H1 (cell line): ENCODE measurements around the gene ADAMTS8. TPM values are rescaled to one million over a fixed set of nuclear protein-coding genes. Genes with fewer than 3 reads are reported as not detected.

Source experiments
- BACH1 ChIP-seq: IDR thresholded peaks from 2 replicates; pipeline ENCODE4 v1.6.1; 2012; ENCODE audit warnings: low read length, improper control_type of control experiment
- BRCA1 ChIP-seq: IDR thresholded peaks from 2 replicates; pipeline ENCODE4 v1.6.1; 2012; ENCODE audit warnings: low read depth, low read length, improper control_type of control experiment
- CBX5 ChIP-seq: fragments of 300-800, 300-1000 bp; sonication (generic); IDR thresholded peaks from 2 replicates; pipeline ENCODE4 v1.7.1; 2016; ENCODE audit warnings: antibody characterized with exemption, low read length, low read depth
- CHD1 ChIP-seq: IDR thresholded peaks from 2 replicates; pipeline ENCODE4 v1.6.1; 2012; ENCODE audit warnings: low read depth, low read length, improper control_type of control experiment
- CHD2 ChIP-seq: IDR thresholded peaks from 2 replicates; pipeline ENCODE4 v1.6.1; 2012; ENCODE audit warnings: low read length, improper control_type of control experiment
- EGR1 ChIP-seq: IDR thresholded peaks from 2 replicates; pipeline ENCODE4 v1.6.1; 2011; ENCODE audit warnings: low read depth, low read length, borderline replicate concordance
- EZH2 ChIP-seq: fragments of 200-600 bp; sonication (generic); IDR thresholded peaks from 2 replicates; pipeline ENCODE4 v1.7.1; 2012; ENCODE audit warnings: low read depth, mild to moderate bottlenecking, moderate library complexity, low read length, inconsistent platforms; ENCODE audit not compliant: severe bottlenecking
- HDAC2 ChIP-seq, 2 experiments: fragments of 300-600 bp in 1 of 2; sonication (generic) in 1 of 2; IDR thresholded peaks; 2 replicates each; pipeline ENCODE4 v1.6.1; 2011 to 2012; ENCODE audit warnings: low read depth in 2 of 2, low read length in 2 of 2, mild to moderate bottlenecking in 2 of 2, moderate library complexity in 2 of 2, borderline replicate concordance in 1 of 2, inconsistent platforms in 1 of 2
- HDAC6 ChIP-seq: IDR thresholded peaks from one replicate; pipeline ENCODE4 v1.7.1; 2012; ENCODE audit warnings: low read depth, mild to moderate bottlenecking, inconsistent platforms, low read length, moderate library complexity
- JUN ChIP-seq: IDR thresholded peaks from 2 replicates; pipeline ENCODE4 v1.6.1; 2011; ENCODE audit warnings: low read depth, mild to moderate bottlenecking, improper control_type of control experiment, low read length
- JUND ChIP-seq: IDR thresholded peaks from 2 replicates; pipeline ENCODE4 v1.6.1; 2011; ENCODE audit warnings: mild to moderate bottlenecking, improper control_type of control experiment, low read length
- KDM4A ChIP-seq: IDR thresholded peaks from one replicate; pipeline ENCODE4 v1.7.1; 2012; ENCODE audit warnings: low read depth, mild to moderate bottlenecking, moderate library complexity, low read length, inconsistent platforms; ENCODE audit not compliant: severe bottlenecking
- KDM5A ChIP-seq: fragments of 200-600 bp; IDR thresholded peaks from 2 replicates; pipeline ENCODE4 v1.7.1; 2012; ENCODE audit warnings: mild to moderate bottlenecking, low read length, inconsistent platforms, mixed read lengths
- NANOG ChIP-seq: IDR thresholded peaks from 2 replicates; pipeline ENCODE4 v1.6.1; 2011; ENCODE audit warnings: low read length, low read depth, mild to moderate bottlenecking, inconsistent platforms; ENCODE audit not compliant: insufficient read depth, poor library complexity, severe bottlenecking
- PHF8 ChIP-seq: fragments of 200-600 bp; sonication (generic); conservative IDR thresholded peaks from 2 replicates; pipeline ENCODE4 v1.7.1; 2012; ENCODE audit warnings: low read depth, mild to moderate bottlenecking, inconsistent platforms, low read length, moderate library complexity
- POLR2A ChIP-seq, 2 experiments: IDR thresholded peaks; 1 replicate in 1 of 2; 2 replicates in 1 of 2; pipeline ENCODE4 v1.6.1; 2011; ENCODE audit warnings: low read depth in 2 of 2, low read length in 2 of 2, mild to moderate bottlenecking in 2 of 2; ENCODE audit errors: control extremely low read depth in 1 of 2
- RBBP5 ChIP-seq: IDR thresholded peaks from 2 replicates; pipeline ENCODE4 v1.7.1; 2012; ENCODE audit warnings: low read depth, mild to moderate bottlenecking, inconsistent platforms, low read length, moderate library complexity, borderline replicate concordance
- SIRT6 ChIP-seq: IDR thresholded peaks from one replicate; pipeline ENCODE4 v1.7.1; 2012; ENCODE audit warnings: low read length, inconsistent platforms
- SP1 ChIP-seq: IDR thresholded peaks from 2 replicates; pipeline ENCODE4 v1.6.1; 2011; ENCODE audit warnings: low read depth, low read length
- TBP ChIP-seq: IDR thresholded peaks from 2 replicates; pipeline ENCODE4 v1.6.1; 2011; ENCODE audit warnings: low read depth, low read length, improper control_type of control experiment
- TCF12 ChIP-seq: IDR thresholded peaks from 2 replicates; pipeline ENCODE4 v1.6.1; 2011; ENCODE audit warnings: low read depth, mild to moderate bottlenecking, low read length
- YY1 ChIP-seq: IDR thresholded peaks from 2 replicates; pipeline ENCODE4 v1.6.1; 2011; ENCODE audit warnings: low read depth, mild to moderate bottlenecking, low read length
- polyA plus RNA-seq, 7 experiments: library from polyadenylated mRNA; depleted of rRNA in 3 of 7; stranded (reverse) in 5 of 7; unstranded in 2 of 7; fragments of >200 nt in 5 of 7; fragments of 200-250 nt in 2 of 7; gene quantifications; 1 replicate in 5 of 7; 2 replicates in 1 of 7; 4 replicates in 1 of 7; pipeline versions ENCODE4 v1.2.1 to v1.2.3, GENCODE V29; 2011 to 2013; ENCODE audit warnings: missing spikeins in 2 of 7, mixed read lengths in 2 of 7
- total RNA-seq: library from RNA; stranded (reverse); fragmentation: NEBNext Ultra II Directional; extraction: Animal tissue kit (Norgen Biotek cat#: 25700); gene quantifications from 2 replicates; pipeline ENCODE4 v1.2.1, GENCODE V29; 2021
- TF ChIP-seq, protein P1 (sequence below), 3 experiments: IDR thresholded peaks; 1 replicate in 2 of 3; 2 replicates in 1 of 3; pipeline versions ENCODE4 v1.5.1 to v1.6.1; 2011; ENCODE audit warnings: low read length in 3 of 3, mild to moderate bottlenecking in 3 of 3, inconsistent platforms in 2 of 3, low read depth in 1 of 3, moderate library complexity in 1 of 3; ENCODE audit not compliant: insufficient read depth in 1 of 3; ENCODE audit errors: control extremely low read depth in 1 of 3

ADAMTS8 gene
- total and polyA plus RNA-seq, 2 of the 8 experiments (the other 6 are each of a cell fraction or from before 2014, with no cell fraction given) = 9.3 to 16.6 TPM

DNA sequence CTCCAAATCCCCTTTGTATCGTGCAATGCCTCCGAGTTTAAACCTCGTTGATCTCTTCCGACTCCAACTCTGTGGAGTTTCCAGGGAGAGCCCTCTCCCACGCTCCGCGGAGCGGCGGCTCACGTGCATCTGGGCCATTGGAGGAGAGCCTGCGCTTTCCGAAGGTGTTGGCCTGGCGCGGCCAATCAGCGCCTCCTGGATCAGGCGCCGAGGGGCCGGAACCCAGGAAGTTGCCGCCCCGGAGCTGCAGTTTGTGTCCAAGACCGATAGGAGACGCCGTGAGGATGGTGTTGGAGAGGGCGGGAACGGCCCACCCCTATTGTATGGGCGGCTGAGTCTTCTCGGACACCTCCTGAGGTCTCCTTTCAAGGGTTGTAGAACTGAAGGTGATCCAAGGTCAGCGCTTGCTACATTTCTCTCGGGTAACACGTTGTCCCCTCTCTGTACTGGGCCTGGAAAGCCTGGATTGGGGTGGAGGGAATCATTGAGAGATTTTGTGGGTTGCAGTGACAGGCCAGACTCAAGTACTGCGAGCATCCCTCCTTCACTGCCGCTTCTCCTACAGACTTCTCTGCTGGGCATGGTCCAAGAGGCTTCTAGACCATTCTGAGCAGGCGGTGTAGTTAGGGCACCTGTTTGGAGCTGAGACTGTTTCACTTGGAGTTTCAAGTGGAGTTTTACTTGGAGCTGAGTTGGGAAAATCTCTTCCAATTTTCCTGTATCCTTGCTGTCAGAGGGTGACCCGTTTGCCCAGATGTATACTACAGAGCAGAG lies 21.8 kb upstream of the ADAMTS8 start (continued):
- TF ChIP-seq, protein P1, sequence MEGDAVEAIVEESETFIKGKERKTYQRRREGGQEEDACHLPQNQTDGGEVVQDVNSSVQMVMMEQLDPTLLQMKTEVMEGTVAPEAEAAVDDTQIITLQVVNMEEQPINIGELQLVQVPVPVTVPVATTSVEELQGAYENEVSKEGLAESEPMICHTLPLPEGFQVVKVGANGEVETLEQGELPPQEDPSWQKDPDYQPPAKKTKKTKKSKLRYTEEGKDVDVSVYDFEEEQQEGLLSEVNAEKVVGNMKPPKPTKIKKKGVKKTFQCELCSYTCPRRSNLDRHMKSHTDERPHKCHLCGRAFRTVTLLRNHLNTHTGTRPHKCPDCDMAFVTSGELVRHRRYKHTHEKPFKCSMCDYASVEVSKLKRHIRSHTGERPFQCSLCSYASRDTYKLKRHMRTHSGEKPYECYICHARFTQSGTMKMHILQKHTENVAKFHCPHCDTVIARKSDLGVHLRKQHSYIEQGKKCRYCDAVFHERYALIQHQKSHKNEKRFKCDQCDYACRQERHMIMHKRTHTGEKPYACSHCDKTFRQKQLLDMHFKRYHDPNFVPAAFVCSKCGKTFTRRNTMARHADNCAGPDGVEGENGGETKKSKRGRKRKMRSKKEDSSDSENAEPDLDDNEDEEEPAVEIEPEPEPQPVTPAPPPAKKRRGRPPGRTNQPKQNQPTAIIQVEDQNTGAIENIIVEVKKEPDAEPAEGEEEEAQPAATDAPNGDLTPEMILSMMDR (IDR thresholded peaks at IDR 0.05; ENCODE audit: control extremely low read depth in 1 of 3, insufficient read depth in 1 of 3, low read depth in 1 of 3, low read length in 3 of 3) = peak; percentile 79 to 90 (median 83)
- TF ChIP-seq KDM4A (peak; percentile 20), SP1 (peak; percentile 77; the same call in 1 of the 2 replicates), CHD1 (no peak), NANOG (no peak), PHF8 (no peak), JUN (no peak), BRCA1 (no peak), JUND (no peak), EGR1 (peak; percentile 30; the same call in 1 of the 2 replicates), TBP (no peak), POLR2A (IDR thresholded peaks at IDR 0.05; ENCODE audit: control extremely low read depth in 1 of 2, low read depth in 2 of 2, low read length in 2 of 2) (no peak), KDM5A (no peak), YY1 (no peak), CHD2 (peak; percentile 68; the same call in 1 of the 2 replicates), SIRT6 (no peak), EZH2 (no peak), BACH1 (no peak), RBBP5 (no peak), HDAC2 (IDR thresholded peaks at IDR 0.05; ENCODE audit: borderline replicate concordance in 1 of 2, low read depth in 2 of 2, low read length in 2 of 2) (no peak), CBX5 (no peak), HDAC6 (no peak), TCF12 (no peak)
